Measurements from ENCODE around the gene LETMD1. TPM values are rescaled to one million over a fixed set of nuclear protein-coding genes. Genes with fewer than 3 reads are reported as not detected.

Gene LETMD1
- total and polyA plus RNA-seq, 9 of the 15 experiments (the other 6 are each of a cell fraction or from before 2014, with no cell fraction given): 58.7 to 163 (median 75.4) TPM

GRCh38 chr12:51047655-51048540, at the start of gene LETMD1 (continued):
- no peak for TF ChIP-seq HSF4 (CRISPR knock-in tag; IDR thresholded peaks at IDR 0.05; ENCODE audit: borderline replicate concordance)
- peak in 1 of 2 experiments; percentile 77; a peak in 1 of 4 replicates for TF ChIP-seq NONO (IDR thresholded peaks at IDR 0.05; ENCODE audit: low read depth in 2 of 2, low read length in 1 of 2)
- no peak for TF ChIP-seq ZMIZ1 (IDR thresholded peaks at IDR 0.05; ENCODE audit: low read depth in 2 of 2, low read length in 2 of 2)
- TF ChIP-seq REST (IDR thresholded peaks at IDR 0.05; ENCODE audit: borderline replicate concordance): peak; percentile 83
- peak; percentile 84 for TF ChIP-seq REST (CRISPR knock-in tag; IDR thresholded peaks at IDR 0.05; ENCODE audit: low read depth)
- TF ChIP-seq KLF1 (tag; IDR thresholded peaks at IDR 0.05): peak; percentile 73; the same call in 1 of the 2 replicates

All from K562 (cell line).